Uterus (tissue), 4 donors: ENCODE data around the gene ITM2A. TPM values are rescaled to one million over a fixed set of nuclear protein-coding genes. Genes with fewer than 3 reads are reported as not detected.

ENCODE experiments used
- DNase-seq, 2 donors: peaks; one replicate each; pipeline ENCODE4 v3.0.0-alpha.2; 2019 to 2020
- H3K27ac ChIP-seq, 2 donors: fragments of 200-600 bp; sonication (generic); 1 replicate in 1 of 2; 2 replicates in 1 of 2; pipeline ENCODE4 v1.5.1; 2016 to 2018
- H3K27me3 ChIP-seq, 2 donors: fragments of 200-600 bp; sonication (generic); one replicate each; pipeline ENCODE4 v1.5.1; 2018 to 2019; ENCODE audit warnings: control low read depth in 1 of 2
- H3K36me3 ChIP-seq, 2 donors: fragments of 200-600 bp; sonication (generic); one replicate each; pipeline ENCODE4 v1.5.1; 2019; ENCODE audit warnings: control low read depth in 1 of 2
- H3K4me1 ChIP-seq, 2 donors: fragments of 200-600 bp; sonication (generic); one replicate each; pipeline ENCODE4 v1.5.1; 2018 to 2019; ENCODE audit warnings: control low read depth in 1 of 2
- H3K4me3 ChIP-seq, 2 donors: fragments of 200-600 bp; sonication (generic); 1 replicate in 1 of 2; 2 replicates in 1 of 2; pipeline ENCODE4 v1.5.1; 2018 to 2019; ENCODE audit warnings: mild to moderate bottlenecking in 1 of 2
- H3K9me3 ChIP-seq, 2 donors: fragments of 200-600 bp; sonication (generic); one replicate each; pipeline ENCODE4 v1.5.1; 2019; ENCODE audit warnings: control low read depth in 1 of 2
- CTCF ChIP-seq, 4 experiments: fragments of 200-600 bp in 2 of 4; fragments of 450-650 bp in 2 of 4; sonication (generic) in 2 of 4; IDR thresholded peaks; one replicate each; pipeline ENCODE4 v1.5.1; 2016 to 2019; ENCODE audit warnings: antibody characterized with exemption in 4 of 4, mild to moderate bottlenecking in 2 of 4, moderate library complexity in 1 of 4
- POLR2A ChIP-seq, 2 donors: fragments of 450-650 bp; IDR thresholded peaks; one replicate each; pipeline ENCODE4 v1.6.1; 2016; ENCODE audit warnings: antibody characterized with exemption in 2 of 2, mild to moderate bottlenecking in 1 of 2, moderate library complexity in 1 of 2
- intact Hi-C: fragments of 100-400 bp; cut with DNase I; formaldehyde crosslinking; loops from one replicate; pipeline ENCODE4 v1.15.1; 2023; ENCODE audit warnings: low total_unique reads
- total RNA-seq, 4 donors: library from RNA; depleted of rRNA in 3 of 4; stranded (reverse); fragments of >200 nt in 3 of 4; gene quantifications; one replicate each; pipeline versions ENCODE4 v1.1.0 to v1.2.4, GENCODE V29; 2014 to 2023
- donor health status: DM: yes; HTN: yes; CAD: no.

Gene ITM2A
- total RNA-seq, 4 donors from 2014 or later, result 69.7 to 565 (median 94.4) TPM

DNA sequence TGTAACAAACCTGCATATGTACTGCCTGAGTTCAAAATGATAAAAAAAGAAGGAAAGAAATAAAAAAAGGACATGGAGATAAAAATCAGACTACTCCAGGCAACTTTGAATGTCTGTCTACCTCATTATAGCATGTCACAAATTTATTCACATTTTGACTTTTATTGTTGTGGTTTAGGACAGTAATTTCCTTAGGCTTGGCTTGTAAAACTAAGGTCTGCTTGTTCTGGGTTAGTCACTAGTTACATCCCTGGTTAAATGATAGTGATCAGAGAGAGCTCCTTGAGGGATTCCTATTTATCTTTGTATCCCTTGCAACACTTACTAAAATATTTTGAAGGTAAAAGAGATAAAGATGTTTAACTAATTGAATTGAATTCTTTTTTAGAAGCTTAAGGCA, 42.5 kb upstream of the ITM2A start:
- no peaks in the 10 kb centered on the region for H3K36me3 ChIP-seq
- H3K27ac ChIP-seq, result no peak overlapping the region
- intact Hi-C loops, result no loop called here
- H3K4me1 ChIP-seq, result no peaks in the 10 kb centered on the region
- H3K4me3 ChIP-seq, result no peak overlapping the region
- H3K27me3 ChIP-seq, result peaks cover 0 to 3% of the 10 kb centered on the region in 2 donors
- TF ChIP-seq POLR2A (IDR thresholded peaks at IDR 0.05) (no peak), CTCF (IDR thresholded peaks at IDR 0.05) (no peak)
- no peak for DNase-seq
- H3K9me3 ChIP-seq, result no peaks in the 10 kb centered on the region

- DNase-seq, result no peak
- Histone ChIP-seq H3K27me3 (peaks cover 0 to 3% of the 10 kb centered on the region in 2 donors), H3K4me1 (no peaks in the 10 kb centered on the region), H3K4me3 (no peak overlapping the region), H3K36me3 (no peaks in the 10 kb centered on the region), H3K27ac (no peak overlapping the region), H3K9me3 (no peaks in the 10 kb centered on the region)
- TF ChIP-seq POLR2A (IDR thresholded peaks at IDR 0.05) (no peak), CTCF (IDR thresholded peaks at IDR 0.05) (no peak)
- intact Hi-C loops, result no loop called here
Measured at GRCh38 chrX:79408623-79409322, 41.6 kb upstream of the ITM2A start.

DNA sequence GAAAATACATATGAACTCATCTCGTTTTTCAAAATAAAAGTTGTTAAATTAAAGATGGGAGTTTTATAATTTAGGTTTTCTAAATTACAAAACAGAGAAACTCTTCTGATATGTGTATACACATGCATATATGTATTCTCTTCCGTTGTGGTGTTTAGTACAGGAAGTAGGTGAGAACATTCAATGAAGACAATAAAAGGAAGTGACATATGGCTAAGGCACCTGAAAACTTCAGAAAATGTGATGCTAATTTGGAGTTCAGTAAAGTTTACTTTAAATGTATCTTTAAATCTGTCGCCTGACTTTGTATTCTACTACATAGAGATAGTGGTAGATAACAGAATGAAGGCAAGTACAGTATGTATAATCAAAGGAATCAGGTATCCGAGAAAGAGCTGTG, 33.5 kb upstream of the ITM2A start:
- H3K27ac ChIP-seq, result no peak overlapping the region
- intact Hi-C loops, result no loop called here
- no peak for DNase-seq
- H3K36me3 ChIP-seq, result no peaks in the 10 kb centered on the region
- no peaks in the 10 kb centered on the region for H3K27me3 ChIP-seq
- TF ChIP-seq POLR2A (IDR thresholded peaks at IDR 0.05), result no peak
- TF ChIP-seq CTCF (IDR thresholded peaks at IDR 0.05), result no peak
- H3K4me1 ChIP-seq, result no peaks in the 10 kb centered on the region
- no peaks in the 10 kb centered on the region for H3K9me3 ChIP-seq
- H3K4me3 ChIP-seq, result no peak overlapping the region

DNA sequence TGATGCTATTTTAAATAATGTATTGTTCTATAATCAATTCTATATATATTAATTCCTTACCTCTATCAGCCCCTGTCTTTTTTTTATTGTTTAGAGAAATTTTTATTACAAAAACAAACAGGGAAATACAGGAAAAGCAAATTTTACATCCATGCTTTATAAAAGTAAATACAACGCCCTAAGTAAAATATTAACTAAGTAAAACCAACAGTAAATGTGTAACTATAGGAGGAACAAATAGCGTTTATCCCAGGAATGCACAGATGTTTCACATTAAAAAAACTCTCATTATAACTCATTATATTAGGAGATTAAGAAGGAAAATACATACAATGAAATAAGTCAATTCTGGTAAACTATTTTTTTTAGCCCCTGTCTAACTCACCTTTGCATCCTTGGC, 8.2 kb upstream of the ITM2A start:
- intact Hi-C loops, result no loop called here
- no peaks in the 10 kb centered on the region for H3K27me3 ChIP-seq

More for the DNA sequence above, 8.2 kb upstream of the ITM2A start:
- TF ChIP-seq CTCF (IDR thresholded peaks at IDR 0.05) (no peak), POLR2A (IDR thresholded peaks at IDR 0.05) (no peak)
- Histone ChIP-seq H3K36me3 (no peaks in the 10 kb centered on the region), H3K4me1 (no peaks in the 10 kb centered on the region), H3K9me3 (no peaks in the 10 kb centered on the region), H3K4me3 (no peak overlapping the region), H3K27ac (no peak overlapping the region)
- no peak for DNase-seq
